ENCODE results near the gene ATRX. TPM values are rescaled to one million over a fixed set of nuclear protein-coding genes. Genes with fewer than 3 reads are reported as not detected.

The ATRX gene
- total RNA-seq, 1 experiment from 2014 or later: 61.3 TPM

- no peaks in the 10 kb centered on the region for H3K4me1 ChIP-seq (ENCODE audit: control insufficient read depth in 1 of 2, insufficient read depth in 2 of 2, low read length in 2 of 2)
- TF ChIP-seq JUND (IDR thresholded peaks at IDR 0.05) (no peak), POLR2A (IDR thresholded peaks at IDR 0.05; ENCODE audit: borderline replicate concordance, extremely low read depth, insufficient read depth, insufficient read length) (no peak), ZFX (IDR thresholded peaks at IDR 0.05) (no peak), POLR2AphosphoS5 (IDR thresholded peaks at IDR 0.05; ENCODE audit: low read depth, low read length) (no peak), SIN3A (IDR thresholded peaks at IDR 0.05; ENCODE audit: low read depth) (no peak), CEBPB (IDR thresholded peaks at IDR 0.05; ENCODE audit: low read depth) (no peak), CBX3 (IDR thresholded peaks at IDR 0.05; ENCODE audit: low read depth) (no peak), REST (IDR thresholded peaks at IDR 0.05; ENCODE audit: low read depth) (no peak), MAX (IDR thresholded peaks at IDR 0.05) (no peak), ELF1 (IDR thresholded peaks at IDR 0.05; ENCODE audit: borderline replicate concordance, low read depth) (no peak), ZNF274 (IDR thresholded peaks at IDR 0.05; ENCODE audit: low read depth, low read length) (no peak), SP1 (IDR thresholded peaks at IDR 0.05; ENCODE audit: low read depth) (no peak), EGR1 (IDR thresholded peaks at IDR 0.05; ENCODE audit: low read depth) (no peak), TCF7L2 (IDR thresholded peaks at IDR 0.05; ENCODE audit: borderline replicate concordance, extremely low read depth, insufficient read depth, insufficient read length) (no peak), EZH2phosphoT487 (IDR thresholded peaks at IDR 0.05; ENCODE audit: borderline replicate concordance) (no peak), RAD21 (IDR thresholded peaks at IDR 0.05; ENCODE audit: low read depth) (no peak)
- TF ChIP-seq, protein P1, sequence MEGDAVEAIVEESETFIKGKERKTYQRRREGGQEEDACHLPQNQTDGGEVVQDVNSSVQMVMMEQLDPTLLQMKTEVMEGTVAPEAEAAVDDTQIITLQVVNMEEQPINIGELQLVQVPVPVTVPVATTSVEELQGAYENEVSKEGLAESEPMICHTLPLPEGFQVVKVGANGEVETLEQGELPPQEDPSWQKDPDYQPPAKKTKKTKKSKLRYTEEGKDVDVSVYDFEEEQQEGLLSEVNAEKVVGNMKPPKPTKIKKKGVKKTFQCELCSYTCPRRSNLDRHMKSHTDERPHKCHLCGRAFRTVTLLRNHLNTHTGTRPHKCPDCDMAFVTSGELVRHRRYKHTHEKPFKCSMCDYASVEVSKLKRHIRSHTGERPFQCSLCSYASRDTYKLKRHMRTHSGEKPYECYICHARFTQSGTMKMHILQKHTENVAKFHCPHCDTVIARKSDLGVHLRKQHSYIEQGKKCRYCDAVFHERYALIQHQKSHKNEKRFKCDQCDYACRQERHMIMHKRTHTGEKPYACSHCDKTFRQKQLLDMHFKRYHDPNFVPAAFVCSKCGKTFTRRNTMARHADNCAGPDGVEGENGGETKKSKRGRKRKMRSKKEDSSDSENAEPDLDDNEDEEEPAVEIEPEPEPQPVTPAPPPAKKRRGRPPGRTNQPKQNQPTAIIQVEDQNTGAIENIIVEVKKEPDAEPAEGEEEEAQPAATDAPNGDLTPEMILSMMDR (IDR thresholded peaks at IDR 0.05 in 2 of 3, conservative IDR thresholded peaks at IDR 0.05 in 1 of 3; ENCODE audit: borderline replicate concordance in 1 of 3, insufficient read depth in 1 of 3, low read depth in 2 of 3, low read length in 2 of 3): no peak
- TF ChIP-seq, protein P2, sequence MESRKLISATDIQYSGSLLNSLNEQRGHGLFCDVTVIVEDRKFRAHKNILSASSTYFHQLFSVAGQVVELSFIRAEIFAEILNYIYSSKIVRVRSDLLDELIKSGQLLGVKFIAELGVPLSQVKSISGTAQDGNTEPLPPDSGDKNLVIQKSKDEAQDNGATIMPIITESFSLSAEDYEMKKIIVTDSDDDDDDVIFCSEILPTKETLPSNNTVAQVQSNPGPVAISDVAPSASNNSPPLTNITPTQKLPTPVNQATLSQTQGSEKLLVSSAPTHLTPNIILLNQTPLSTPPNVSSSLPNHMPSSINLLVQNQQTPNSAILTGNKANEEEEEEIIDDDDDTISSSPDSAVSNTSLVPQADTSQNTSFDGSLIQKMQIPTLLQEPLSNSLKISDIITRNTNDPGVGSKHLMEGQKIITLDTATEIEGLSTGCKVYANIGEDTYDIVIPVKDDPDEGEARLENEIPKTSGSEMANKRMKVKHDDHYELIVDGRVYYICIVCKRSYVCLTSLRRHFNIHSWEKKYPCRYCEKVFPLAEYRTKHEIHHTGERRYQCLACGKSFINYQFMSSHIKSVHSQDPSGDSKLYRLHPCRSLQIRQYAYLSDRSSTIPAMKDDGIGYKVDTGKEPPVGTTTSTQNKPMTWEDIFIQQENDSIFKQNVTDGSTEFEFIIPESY (IDR thresholded peaks at IDR 0.05; ENCODE audit: extremely low read depth, insufficient replicate concordance, low read length): no peak
- TF ChIP-seq, protein P3, sequence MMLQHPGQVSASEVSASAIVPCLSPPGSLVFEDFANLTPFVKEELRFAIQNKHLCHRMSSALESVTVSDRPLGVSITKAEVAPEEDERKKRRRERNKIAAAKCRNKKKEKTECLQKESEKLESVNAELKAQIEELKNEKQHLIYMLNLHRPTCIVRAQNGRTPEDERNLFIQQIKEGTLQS (IDR thresholded peaks at IDR 0.05): no peak
- no peak overlapping the region for H3K9ac ChIP-seq (ENCODE audit: low read length)
- no peaks in the 10 kb centered on the region for H3K36me3 ChIP-seq (ENCODE audit: control insufficient read depth in 1 of 2, insufficient read depth in 2 of 2, low read length in 2 of 2)
- intact Hi-C loops (cut with micrococcal nuclease): loop anchor here (10.0 kb wide), 2 partner anchors 1067 to 1337 kb away; no protein-coding TSS in a partner anchor
- no peaks in the 10 kb centered on the region for H3K27me3 ChIP-seq (ENCODE audit: insufficient read depth, low read length)
- no peaks in the 10 kb centered on the region for H3K9me3 ChIP-seq (ENCODE audit: control insufficient read depth in 1 of 2, insufficient read depth in 1 of 2, low read depth in 1 of 2, low read length in 2 of 2)
- H3K4me3 ChIP-seq (replicated peaks in 1 of 2; ENCODE audit: low read depth in 1 of 2, low read length in 2 of 2): no peak overlapping the region
- no peak overlapping the region for H2AFZ ChIP-seq (ENCODE audit: low read depth, low read length, poor library complexity, severe bottlenecking)
- ATAC-seq (no peak), DNase-seq (ENCODE audit: low read depth, low spot score) (no peak)
- H4K20me1 ChIP-seq (ENCODE audit: insufficient read depth): no peaks in the 10 kb centered on the region
- ChIA-PET POLR2A (no interaction called here), CTCF (no interaction called here), RAD21 (ENCODE audit: low non-redundant PET in 1 of 2, low total read pairs in 2 of 2, uncharacterized antibody in 2 of 2, unreplicated experiment in 2 of 2) (no interaction called here)
- H3K79me2 ChIP-seq (ENCODE audit: insufficient read depth, low read length): no peaks in the 10 kb centered on the region
- no peak overlapping the region for H3K4me2 ChIP-seq (ENCODE audit: low read length)
- no TSS peak for BruUV-seq (replicated peaks)
- H3K9me2 ChIP-seq (ENCODE audit: insufficient read depth): no peaks in the 10 kb centered on the region
- no peak overlapping the region for H3K27ac ChIP-seq (ENCODE audit: low read depth, low read length)
Observed at GRCh38 chrX:77622233-77622632, 163.8 kb downstream of the ATRX start.
